Measurements from ENCODE around the gene PLCB1.

PLCB1 gene

GRCh38 chr20:8874437-8874836, 742.4 kb downstream of the PLCB1 start:
- H3K36me3 ChIP-seq = no peaks in the 10 kb centered on the region
- no peak for TF ChIP-seq CTCF (IDR thresholded peaks at IDR 0.05)
- H3K27ac ChIP-seq = no peak overlapping the region
- H3K27me3 ChIP-seq = no peaks in the 10 kb centered on the region
- H3K4me1 ChIP-seq (ENCODE audit: control insufficient read depth in 1 of 2, insufficient read depth in 1 of 2, low read depth in 1 of 2, low read length in 1 of 2) = no peaks in the 10 kb centered on the region
- no peaks in the 10 kb centered on the region for H3K9me3 ChIP-seq
- H3K4me3 ChIP-seq (ENCODE audit: low read depth in 1 of 2, low read length in 1 of 2) = no peak overlapping the region

GRCh38 chr20:8875586-8875985, 743.5 kb downstream of the PLCB1 start:
- Histone ChIP-seq H3K27me3 (no peaks in the 10 kb centered on the region), H3K36me3 (no peaks in the 10 kb centered on the region), H3K27ac (no peak overlapping the region), H3K4me3 (ENCODE audit: low read depth in 1 of 2, low read length in 1 of 2) (no peak overlapping the region), H3K9me3 (no peaks in the 10 kb centered on the region), H3K4me1 (ENCODE audit: control insufficient read depth in 1 of 2, insufficient read depth in 1 of 2, low read depth in 1 of 2, low read length in 1 of 2) (no peaks in the 10 kb centered on the region)
- no peak for TF ChIP-seq CTCF (IDR thresholded peaks at IDR 0.05)

GRCh38 chr20:8876366-8876765, 744.3 kb downstream of the PLCB1 start:
- Histone ChIP-seq H3K36me3 (no peaks in the 10 kb centered on the region), H3K27me3 (no peaks in the 10 kb centered on the region), H3K9me3 (no peaks in the 10 kb centered on the region), H3K27ac (no peak overlapping the region), H3K4me3 (ENCODE audit: low read depth in 1 of 2, low read length in 1 of 2) (no peak overlapping the region), H3K4me1 (ENCODE audit: control insufficient read depth in 1 of 2, insufficient read depth in 1 of 2, low read depth in 1 of 2, low read length in 1 of 2) (no peaks in the 10 kb centered on the region)
- TF ChIP-seq CTCF (IDR thresholded peaks at IDR 0.05) = no peak

GRCh38 chr20:8877294-8877693, 745.2 kb downstream of the PLCB1 start:
- Histone ChIP-seq H3K4me1 (ENCODE audit: control insufficient read depth in 1 of 2, insufficient read depth in 1 of 2, low read depth in 1 of 2, low read length in 1 of 2) (no peaks in the 10 kb centered on the region), H3K4me3 (ENCODE audit: low read depth in 1 of 2, low read length in 1 of 2) (no peak overlapping the region), H3K27me3 (no peaks in the 10 kb centered on the region), H3K36me3 (no peaks in the 10 kb centered on the region), H3K27ac (no peak overlapping the region), H3K9me3 (no peaks in the 10 kb centered on the region)
- no peak for TF ChIP-seq CTCF (IDR thresholded peaks at IDR 0.05)

GRCh38 chr20:8879669-8880068, 747.6 kb downstream of the PLCB1 start:
- Histone ChIP-seq H3K9me3 (no peaks in the 10 kb centered on the region), H3K27ac (no peak overlapping the region), H3K4me1 (ENCODE audit: control insufficient read depth in 1 of 2, insufficient read depth in 1 of 2, low read depth in 1 of 2, low read length in 1 of 2) (no peaks in the 10 kb centered on the region), H3K4me3 (ENCODE audit: low read depth in 1 of 2, low read length in 1 of 2) (no peak overlapping the region), H3K36me3 (no peaks in the 10 kb centered on the region), H3K27me3 (no peaks in the 10 kb centered on the region)
- TF ChIP-seq CTCF (IDR thresholded peaks at IDR 0.05) = no peak

All from neutrophil (primary cell).